Thyroid gland (tissue), 4 donors: ENCODE results near the gene KMT2E.
"Not testable (repeated sequence)": the region's sequence is repeated elsewhere in the genome, so short reads cannot be mapped to it uniquely, and the experiment has no call there.

Experiments used
- POLR2A ChIP-seq, 2 donors: fragments of 450-650 bp; IDR thresholded peaks; one replicate each; pipeline ENCODE4 v1.6.1; 2017; ENCODE audit warnings: antibody characterized with exemption in 2 of 2, mild to moderate bottlenecking in 2 of 2, moderate library complexity in 1 of 2
- TF ChIP-seq, protein P1 (sequence below), 6 experiments: fragments of 200-600 bp in 3 of 6; fragments of 450-650 bp in 3 of 6; sonication (generic) in 3 of 6; IDR thresholded peaks; one replicate each; pipeline ENCODE4 v1.5.1; 2016 to 2019; ENCODE audit warnings: antibody characterized with exemption in 6 of 6, mild to moderate bottlenecking in 2 of 6, inconsistent platforms in 1 of 6, moderate library complexity in 1 of 6

- TF ChIP-seq, protein P1, sequence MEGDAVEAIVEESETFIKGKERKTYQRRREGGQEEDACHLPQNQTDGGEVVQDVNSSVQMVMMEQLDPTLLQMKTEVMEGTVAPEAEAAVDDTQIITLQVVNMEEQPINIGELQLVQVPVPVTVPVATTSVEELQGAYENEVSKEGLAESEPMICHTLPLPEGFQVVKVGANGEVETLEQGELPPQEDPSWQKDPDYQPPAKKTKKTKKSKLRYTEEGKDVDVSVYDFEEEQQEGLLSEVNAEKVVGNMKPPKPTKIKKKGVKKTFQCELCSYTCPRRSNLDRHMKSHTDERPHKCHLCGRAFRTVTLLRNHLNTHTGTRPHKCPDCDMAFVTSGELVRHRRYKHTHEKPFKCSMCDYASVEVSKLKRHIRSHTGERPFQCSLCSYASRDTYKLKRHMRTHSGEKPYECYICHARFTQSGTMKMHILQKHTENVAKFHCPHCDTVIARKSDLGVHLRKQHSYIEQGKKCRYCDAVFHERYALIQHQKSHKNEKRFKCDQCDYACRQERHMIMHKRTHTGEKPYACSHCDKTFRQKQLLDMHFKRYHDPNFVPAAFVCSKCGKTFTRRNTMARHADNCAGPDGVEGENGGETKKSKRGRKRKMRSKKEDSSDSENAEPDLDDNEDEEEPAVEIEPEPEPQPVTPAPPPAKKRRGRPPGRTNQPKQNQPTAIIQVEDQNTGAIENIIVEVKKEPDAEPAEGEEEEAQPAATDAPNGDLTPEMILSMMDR (IDR thresholded peaks at IDR 0.05), result not testable (repeated sequence)
- not testable (repeated sequence) for TF ChIP-seq POLR2A (IDR thresholded peaks at IDR 0.05)
These were observed 26.6 kb upstream of the KMT2E start for GRCh38 chr7:104987403-104987802.
